Left ventricle myocardium inferior (tissue), 1 donor: ENCODE measurements around the gene CCDC188. TPM values are rescaled to one million over a fixed set of nuclear protein-coding genes. Genes with fewer than 3 reads are reported as not detected.

Experiments used
- DNase-seq: peaks from one replicate; pipeline ENCODE4 v3.0.0-alpha.2; 2020
- H3K27ac ChIP-seq: fragments of 200-600 bp; replicated peaks from 2 replicates; pipeline ENCODE4 v1.8.0; 2021
- H3K27me3 ChIP-seq: fragments of 200-600 bp; 2 replicates; pipeline ENCODE4 v1.8.0; 2021; ENCODE audit warnings: low read depth
- H3K36me3 ChIP-seq: fragments of 200-600 bp; 2 replicates; pipeline ENCODE4 v1.8.0; 2021
- H3K4me1 ChIP-seq: fragments of 200-600 bp; 2 replicates; pipeline ENCODE4 v1.8.0; 2021
- H3K4me3 ChIP-seq: fragments of 200-600 bp; 2 replicates; pipeline ENCODE4 v1.8.0; 2021; ENCODE audit warnings: mild to moderate bottlenecking, moderate library complexity
- H3K9me3 ChIP-seq: fragments of 200-600 bp; replicated peaks from 2 replicates; pipeline ENCODE4 v1.8.0; 2021
- CTCF ChIP-seq: fragments of 200-600 bp; IDR thresholded peaks from 2 replicates; pipeline ENCODE4 v1.8.0; 2021; ENCODE audit warnings: antibody characterized with exemption, mild to moderate bottlenecking, borderline replicate concordance
- intact Hi-C: fragments of 100-400 bp; cut with micrococcal nuclease; formaldehyde crosslinking; loops from one replicate; pipeline ENCODE4 v1.11.0; 2022
- total RNA-seq: library from RNA; stranded (reverse); fragmentation: NEBNext Ultra II Directional; extraction: Animal tissue kit (Norgen Biotek cat#: 25700); gene quantifications from one replicate; pipeline ENCODE4 v1.2.1, GENCODE V29; 2021
- donor health status: DM: no; HTN: yes; CAD: no; lungs with severe emphysema.

The CCDC188 gene
- total RNA-seq, 1 donor from 2014 or later, result not detected

- Histone ChIP-seq H3K4me1 (no peaks in the 10 kb centered on the region), H3K4me3 (no peak overlapping the region), H3K27ac (no peak overlapping the region), H3K36me3 (no peaks in the 10 kb centered on the region), H3K9me3 (no peaks in the 10 kb centered on the region), H3K27me3 (peaks cover 8% of the 10 kb centered on the region)
- TF ChIP-seq CTCF, result peak; percentile 21
- no peak for DNase-seq
- intact Hi-C loops, result no loop called here
Observed at GRCh38 chr22:20180245-20180630, 29.4 kb upstream of the CCDC188 start.

- no peak overlapping the region for H3K4me3 ChIP-seq
- no peak for DNase-seq
- H3K36me3 ChIP-seq, result no peaks in the 10 kb centered on the region
- TF ChIP-seq CTCF, result no peak
- no peaks in the 10 kb centered on the region for H3K9me3 ChIP-seq
- no peaks in the 10 kb centered on the region for H3K4me1 ChIP-seq
- no peak overlapping the region for H3K27ac ChIP-seq
- intact Hi-C loops, result no loop called here
- H3K27me3 ChIP-seq, result peaks cover 2% of the 10 kb centered on the region
Observed at GRCh38 chr22:20179455-20180244, 28.8 kb upstream of the CCDC188 start.

- H3K27ac ChIP-seq, result no peak overlapping the region
- H3K4me3 ChIP-seq, result no peak overlapping the region
- DNase-seq, result no peak
- H3K27me3 ChIP-seq, result no peaks in the 10 kb centered on the region
- H3K9me3 ChIP-seq, result no peaks in the 10 kb centered on the region
- intact Hi-C loops, result no loop called here
- H3K36me3 ChIP-seq, result no peaks in the 10 kb centered on the region
- no peak for TF ChIP-seq CTCF
- H3K4me1 ChIP-seq, result no peaks in the 10 kb centered on the region
Observed at GRCh38 chr22:20178915-20179227, 28.0 kb upstream of the CCDC188 start.

GRCh38 chr22:20178075-20178914 is 27.4 kb upstream of the CCDC188 start:
- H3K36me3 ChIP-seq, result no peaks in the 10 kb centered on the region
- intact Hi-C loops, result no loop called here
- DNase-seq, result no peak
- no peak overlapping the region for H3K4me3 ChIP-seq
- TF ChIP-seq CTCF, result no peak
- no peaks in the 10 kb centered on the region for H3K27me3 ChIP-seq
- no peaks in the 10 kb centered on the region for H3K4me1 ChIP-seq
- H3K9me3 ChIP-seq, result no peaks in the 10 kb centered on the region
- H3K27ac ChIP-seq, result no peak overlapping the region

GRCh38 chr22:20177217-20177911 is 26.5 kb upstream of the CCDC188 start:
- intact Hi-C loops, result no loop called here
- Histone ChIP-seq H3K36me3 (no peaks in the 10 kb centered on the region), H3K4me3 (no peak overlapping the region), H3K27me3 (no peaks in the 10 kb centered on the region), H3K9me3 (no peaks in the 10 kb centered on the region), H3K27ac (no peak overlapping the region), H3K4me1 (no peaks in the 10 kb centered on the region)
- no peak for TF ChIP-seq CTCF
- DNase-seq, result no peak
